WTC11 (cell line): ENCODE results near the gene ADAMTS15. TPM values are rescaled to one million over a fixed set of nuclear protein-coding genes. Genes with fewer than 3 reads are reported as not detected.
A peak's percentile ranks its signal among the peaks of the same experiment; 100 is the strongest.

ENCODE experiments used
- ATAC-seq: fragments of 200-7000 bp; cut with Tn5 transposase; 2 replicates; pipeline ENCODE4 v1.10.0; 2021; ENCODE audit warnings: mild to moderate bottlenecking, moderate library complexity
- CTCF ChIA-PET: fragments of 300-600 bp; sonication (Branson Sonifier 250); formaldehyde crosslinking; loops from one replicate; lab custom pipeline; 2021; ENCODE audit warnings: antibody characterized with exemption; lab: Charles Lee
- POLR2A ChIA-PET: fragments of 350-600 bp; sonication (Branson Sonifier 250); formaldehyde crosslinking; loops from one replicate; lab custom pipeline; 2021; ENCODE audit warnings: antibody characterized with exemption; lab: Charles Lee
- DNase-seq: peaks from one replicate; pipeline ENCODE4 v3.0.0; 2021; ENCODE audit warnings: low spot score
- H3K27ac Mint-ChIP-seq: 2 replicates; pipeline ENCODE4 v1.8.0; 2021; ENCODE audit warnings: mixed read lengths
- H3K27me3 Mint-ChIP-seq: 2 replicates; pipeline ENCODE4 v1.8.0; 2021; ENCODE audit warnings: low read depth, mild to moderate bottlenecking, moderate library complexity, mixed read lengths
- H3K36me3 Mint-ChIP-seq: 2 replicates; pipeline ENCODE4 v1.8.0; 2021; ENCODE audit warnings: mixed read lengths
- H3K4me1 Mint-ChIP-seq: 2 replicates; pipeline ENCODE4 v1.8.0; 2022; ENCODE audit warnings: mixed read lengths
- H3K4me3 Mint-ChIP-seq: 2 replicates; pipeline ENCODE4 v1.8.0; 2021; ENCODE audit warnings: mild to moderate bottlenecking, moderate library complexity, mixed read lengths
- H3K9me3 Mint-ChIP-seq: 2 replicates; pipeline ENCODE4 v1.8.0; 2021; ENCODE audit warnings: mixed read lengths
- GRHL2 ChIP-seq: fragments of 250-450 bp; sonication (Bioruptor Pico); IDR thresholded peaks from 2 replicates; pipeline ENCODE4 v1.8.0; 2022; ENCODE audit warnings: mild to moderate bottlenecking, moderate library complexity; ENCODE audit not compliant: insufficient replicate concordance, severe bottlenecking
- GTF2I ChIP-seq: fragments of 250-450 bp; sonication (Bioruptor Pico); conservative IDR thresholded peaks from 2 replicates; pipeline ENCODE4 v1.4.0; 2021; ENCODE audit warnings: mild to moderate bottlenecking
- JUN ChIP-seq: sonication (generic); formaldehyde crosslinking; IDR thresholded peaks from 2 replicates; pipeline ENCODE4 v1.8.0; 2023; ENCODE audit warnings: mild to moderate bottlenecking, missing genetic modification reagents
- NFATC4 ChIP-seq: fragments of 250-450 bp; sonication (Bioruptor Pico); IDR thresholded peaks from 2 replicates; pipeline ENCODE4 v1.9.0; 2021; ENCODE audit warnings: mild to moderate bottlenecking
- NFE2L1 ChIP-seq: sonication (generic); formaldehyde crosslinking; IDR thresholded peaks from 2 replicates; pipeline ENCODE4 v1.8.1; 2023; ENCODE audit warnings: missing genetic modification reagents
- ZNF121 ChIP-seq: sonication (generic); formaldehyde crosslinking; IDR thresholded peaks from 2 replicates; pipeline ENCODE4 v1.8.0; 2023; ENCODE audit warnings: missing genetic modification reagents
- ZNF138 ChIP-seq: sonication (generic); formaldehyde crosslinking; conservative IDR thresholded peaks from 2 replicates; pipeline ENCODE4 v1.8.1; 2022; ENCODE audit warnings: mild to moderate bottlenecking, moderate library complexity, missing genetic modification reagents
- ZNF416 ChIP-seq: fragments of 250-450 bp; sonication (Bioruptor Pico); IDR thresholded peaks from 2 replicates; pipeline ENCODE4 v1.9.0; 2021; ENCODE audit warnings: mild to moderate bottlenecking, inconsistent platforms
- total RNA-seq: library from RNA; stranded (reverse); gene quantifications from 3 replicates; pipeline ENCODE4 v1.2.3, GENCODE V29; 2021
- TF ChIP-seq, protein P1 (sequence below): sonication (generic); formaldehyde crosslinking; IDR thresholded peaks from 2 replicates; pipeline ENCODE4 v1.8.1; 2023; ENCODE audit warnings: mild to moderate bottlenecking, moderate library complexity, missing genetic modification reagents
- TF ChIP-seq, protein P2 (sequence below): fragments of 200-600 bp; IDR thresholded peaks from 2 replicates; pipeline ENCODE4 v1.8.0; 2022; ENCODE audit warnings: antibody characterized with exemption
- TF ChIP-seq, protein P3 (sequence below): sonication (generic); formaldehyde crosslinking; conservative IDR thresholded peaks from 2 replicates; pipeline ENCODE4 v1.8.1; 2022; ENCODE audit warnings: mild to moderate bottlenecking, missing genetic modification reagents
- TF ChIP-seq, protein P4 (sequence below): sonication (generic); formaldehyde crosslinking; conservative IDR thresholded peaks from 2 replicates; pipeline ENCODE4 v1.8.1; 2023; ENCODE audit warnings: mild to moderate bottlenecking, low read depth, missing genetic modification reagents, moderate library complexity
- TF ChIP-seq, protein P5 (sequence below): sonication (generic); formaldehyde crosslinking; IDR thresholded peaks from 2 replicates; pipeline ENCODE4 v1.8.1; 2022; ENCODE audit warnings: mild to moderate bottlenecking, moderate library complexity, missing genetic modification reagents
- TF ChIP-seq, protein P6 (sequence below): sonication (generic); formaldehyde crosslinking; IDR thresholded peaks from 2 replicates; pipeline ENCODE4 v1.8.1; 2023; ENCODE audit warnings: mild to moderate bottlenecking, missing genetic modification reagents, moderate library complexity
- TF ChIP-seq, protein P7 (sequence below): sonication (generic); formaldehyde crosslinking; IDR thresholded peaks from 2 replicates; pipeline ENCODE4 v1.8.1; 2023; ENCODE audit warnings: mild to moderate bottlenecking, missing genetic modification reagents, borderline replicate concordance

The ADAMTS15 gene
- total RNA-seq, 1 experiment from 2014 or later: 3.7 TPM

DNA sequence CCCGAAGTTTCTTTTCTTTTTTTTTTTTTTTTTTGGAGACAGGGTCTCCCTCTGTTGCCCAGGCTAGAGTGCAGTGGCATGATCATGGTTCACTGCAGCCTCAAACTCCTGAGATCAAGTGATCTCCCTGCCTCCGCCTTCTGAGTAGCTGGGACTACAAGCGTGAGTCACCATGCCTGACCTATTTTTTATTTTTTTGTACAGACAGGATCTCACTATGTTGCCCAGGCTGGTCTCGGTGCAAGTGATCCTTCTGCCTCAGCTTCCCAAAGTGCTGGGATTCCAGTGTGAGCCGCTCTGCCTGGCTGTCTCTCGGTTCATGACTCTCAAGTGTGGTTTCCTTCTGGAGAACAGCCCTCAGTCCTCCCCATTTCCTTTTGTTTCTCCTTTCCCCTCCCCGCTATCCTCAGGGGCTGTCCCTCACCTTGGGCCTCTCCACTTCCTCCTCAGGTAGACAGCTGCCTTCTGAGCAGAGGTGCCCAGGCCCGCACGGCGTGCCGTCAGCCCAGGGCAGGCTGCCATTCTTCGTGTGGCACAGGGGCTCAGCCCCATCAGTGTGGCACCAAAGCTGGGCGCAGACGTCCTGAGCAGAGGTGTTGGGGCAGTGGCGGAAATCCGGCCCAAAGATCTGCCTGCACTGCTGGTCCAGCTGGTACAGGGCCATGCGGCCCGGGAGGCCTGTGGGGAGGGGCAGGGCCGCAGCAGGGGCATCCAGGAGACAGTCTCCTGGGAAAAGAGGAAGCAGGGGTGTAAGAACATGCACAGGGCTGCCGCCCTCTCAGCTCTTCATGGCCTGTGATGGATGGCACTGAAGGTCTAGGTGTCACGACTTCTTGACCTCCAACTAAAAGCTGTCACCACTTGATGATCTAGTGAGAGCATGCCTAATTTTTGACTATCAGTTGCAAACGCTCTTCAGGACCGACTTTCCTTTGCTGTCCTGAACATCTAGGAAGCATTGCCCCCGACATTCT, 34.1 kb upstream of the ADAMTS15 start:
- no peaks in the 10 kb centered on the region for H3K9me3 Mint-ChIP-seq
- H3K27me3 Mint-ChIP-seq: no peaks in the 10 kb centered on the region
- TF ChIP-seq, protein P1, sequence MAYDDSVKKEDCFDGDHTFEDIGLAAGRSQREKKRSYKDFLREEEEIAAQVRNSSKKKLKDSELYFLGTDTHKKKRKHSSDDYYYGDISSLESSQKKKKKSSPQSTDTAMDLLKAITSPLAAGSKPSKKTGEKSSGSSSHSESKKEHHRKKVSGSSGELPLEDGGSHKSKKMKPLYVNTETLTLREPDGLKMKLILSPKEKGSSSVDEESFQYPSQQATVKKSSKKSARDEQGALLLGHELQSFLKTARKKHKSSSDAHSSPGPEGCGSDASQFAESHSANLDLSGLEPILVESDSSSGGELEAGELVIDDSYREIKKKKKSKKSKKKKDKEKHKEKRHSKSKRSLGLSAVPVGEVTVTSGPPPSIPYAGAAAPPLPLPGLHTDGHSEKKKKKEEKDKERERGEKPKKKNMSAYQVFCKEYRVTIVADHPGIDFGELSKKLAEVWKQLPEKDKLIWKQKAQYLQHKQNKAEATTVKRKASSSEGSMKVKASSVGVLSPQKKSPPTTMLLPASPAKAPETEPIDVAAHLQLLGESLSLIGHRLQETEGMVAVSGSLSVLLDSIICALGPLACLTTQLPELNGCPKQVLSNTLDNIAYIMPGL (CRISPR knock-in tag): no peak
- peak; percentile 87 for TF ChIP-seq ZNF121
- peaks cover 29% of the 10 kb centered on the region for H3K4me1 Mint-ChIP-seq
- H3K36me3 Mint-ChIP-seq: peaks cover 3% of the 10 kb centered on the region; the same call in 1 of the 2 replicates
- ChIA-PET CTCF (interaction anchor here (1.0 to 1.9 kb wide), 2 partner anchors 10 to 21 kb away, joined by 3 to 6 read pairs; no protein-coding TSS in a partner anchor), POLR2A (no interaction called here)
- no peak overlapping the region for H3K27ac Mint-ChIP-seq
- DNase-seq (no peak), ATAC-seq (no peak)
- H3K4me3 Mint-ChIP-seq: no peak overlapping the region

DNA sequence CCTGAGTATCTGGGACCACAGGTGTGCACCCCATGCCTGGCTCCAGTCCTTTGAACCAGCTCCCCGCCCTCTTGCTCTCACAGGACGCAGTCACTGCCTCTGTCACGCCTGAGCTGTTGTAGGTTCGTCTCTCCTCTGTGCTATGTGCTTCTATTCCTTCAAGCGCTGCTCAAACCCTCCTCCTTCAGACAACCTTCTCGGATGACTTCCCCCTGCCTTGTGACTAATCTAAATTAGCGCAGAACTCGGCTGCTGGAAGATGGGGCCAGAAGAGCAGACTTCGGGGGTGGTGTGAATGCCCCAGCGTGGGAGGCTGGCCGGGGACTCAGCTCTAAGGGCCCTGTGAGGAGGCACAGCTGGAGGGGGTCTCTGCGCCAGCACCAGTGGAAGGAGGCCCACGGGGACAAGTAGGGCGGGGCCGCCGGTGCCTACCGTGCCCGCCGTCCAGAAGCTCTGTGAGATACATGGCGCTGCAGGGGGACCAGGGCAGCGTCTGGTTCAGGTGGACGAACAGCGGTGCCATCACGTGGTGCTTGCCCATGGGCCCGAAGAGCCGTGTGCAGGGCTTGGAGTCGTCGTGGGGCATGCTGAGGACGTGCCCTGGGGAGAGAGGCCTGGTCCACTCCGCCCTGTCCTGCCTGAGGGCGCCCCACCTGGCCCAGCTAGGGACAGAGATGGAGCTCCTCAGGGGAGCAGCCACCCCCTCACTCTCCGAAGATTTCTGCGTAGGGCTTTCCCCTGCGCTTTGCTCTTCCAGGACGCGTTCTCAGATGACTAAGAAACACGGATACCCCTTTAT, 32.5 kb upstream of the ADAMTS15 start:
- H3K36me3 Mint-ChIP-seq: peaks cover 7% of the 10 kb centered on the region
- ATAC-seq: peak; percentile 55
- no peak for DNase-seq
- H3K9me3 Mint-ChIP-seq: peaks cover 2% of the 10 kb centered on the region; the same call in 1 of the 2 replicates
- 0 out of 2 replicates have a peak overlapping the region, but pooled peaks have one; percentile 63 for H3K27ac Mint-ChIP-seq
- peaks cover 2% of the 10 kb centered on the region; the same call in 1 of the 2 replicates for H3K27me3 Mint-ChIP-seq
- POLR2A ChIA-PET: interaction anchor here (0.5 kb wide), 1 partner anchor 191 kb away, joined by 3 read pairs; no protein-coding TSS in a partner anchor
- no peak overlapping the region for H3K4me3 Mint-ChIP-seq
- H3K4me1 Mint-ChIP-seq: peaks cover 32% of the 10 kb centered on the region
- CTCF ChIA-PET: interaction anchor here (0.6 to 1.3 kb wide), 4 partner anchors 9 to 45 kb away, joined by 3 to 5 read pairs (median 4); no protein-coding TSS in a partner anchor
- TF ChIP-seq ZNF416: no peak

DNA sequence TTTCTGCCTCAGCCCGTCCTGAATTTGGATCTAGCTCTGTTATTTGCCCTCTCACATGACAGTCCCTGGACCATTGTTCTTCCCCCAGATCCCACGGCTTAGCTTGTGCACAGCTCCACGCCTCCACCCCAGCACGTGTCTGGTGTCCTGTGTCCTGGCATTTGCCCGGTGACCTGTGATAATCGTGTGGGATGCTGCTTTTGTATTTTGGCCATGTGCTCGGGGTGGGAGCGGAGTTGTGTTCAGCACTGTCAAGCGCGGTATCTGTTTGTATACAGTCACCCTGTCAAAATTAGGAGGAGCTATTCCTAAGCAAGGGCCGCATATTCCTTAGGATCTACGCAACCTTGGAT, 31.9 kb upstream of the ADAMTS15 start:
- ATAC-seq (no peak), DNase-seq (no peak)
- POLR2A ChIA-PET: no interaction called here
- Mint-ChIP-seq H3K9me3 (peaks cover 3% of the 10 kb centered on the region; the same call in 1 of the 2 replicates), H3K4me1 (peaks cover 32% of the 10 kb centered on the region), H3K27me3 (peaks cover 2% of the 10 kb centered on the region; the same call in 1 of the 2 replicates), H3K36me3 (peaks cover 8% of the 10 kb centered on the region), H3K27ac (no peak overlapping the region), H3K4me3 (no peak overlapping the region)
- CTCF ChIA-PET: interaction anchor here (0.6 to 1.3 kb wide), 4 partner anchors 8 to 45 kb away, joined by 3 to 5 read pairs (median 4); no protein-coding TSS in a partner anchor
- TF ChIP-seq ZNF138 (no peak), NFE2L1 (no peak), JUN (CRISPR knock-in tag) (no peak), ZNF121 (no peak), GRHL2 (no peak), GTF2I (CRISPR knock-in tag) (no peak), NFATC4 (CRISPR knock-in tag) (no peak)
- TF ChIP-seq, protein P2, sequence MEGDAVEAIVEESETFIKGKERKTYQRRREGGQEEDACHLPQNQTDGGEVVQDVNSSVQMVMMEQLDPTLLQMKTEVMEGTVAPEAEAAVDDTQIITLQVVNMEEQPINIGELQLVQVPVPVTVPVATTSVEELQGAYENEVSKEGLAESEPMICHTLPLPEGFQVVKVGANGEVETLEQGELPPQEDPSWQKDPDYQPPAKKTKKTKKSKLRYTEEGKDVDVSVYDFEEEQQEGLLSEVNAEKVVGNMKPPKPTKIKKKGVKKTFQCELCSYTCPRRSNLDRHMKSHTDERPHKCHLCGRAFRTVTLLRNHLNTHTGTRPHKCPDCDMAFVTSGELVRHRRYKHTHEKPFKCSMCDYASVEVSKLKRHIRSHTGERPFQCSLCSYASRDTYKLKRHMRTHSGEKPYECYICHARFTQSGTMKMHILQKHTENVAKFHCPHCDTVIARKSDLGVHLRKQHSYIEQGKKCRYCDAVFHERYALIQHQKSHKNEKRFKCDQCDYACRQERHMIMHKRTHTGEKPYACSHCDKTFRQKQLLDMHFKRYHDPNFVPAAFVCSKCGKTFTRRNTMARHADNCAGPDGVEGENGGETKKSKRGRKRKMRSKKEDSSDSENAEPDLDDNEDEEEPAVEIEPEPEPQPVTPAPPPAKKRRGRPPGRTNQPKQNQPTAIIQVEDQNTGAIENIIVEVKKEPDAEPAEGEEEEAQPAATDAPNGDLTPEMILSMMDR: no peak
- TF ChIP-seq, protein P3, sequence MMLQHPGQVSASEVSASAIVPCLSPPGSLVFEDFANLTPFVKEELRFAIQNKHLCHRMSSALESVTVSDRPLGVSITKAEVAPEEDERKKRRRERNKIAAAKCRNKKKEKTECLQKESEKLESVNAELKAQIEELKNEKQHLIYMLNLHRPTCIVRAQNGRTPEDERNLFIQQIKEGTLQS (CRISPR knock-in tag): no peak
- TF ChIP-seq, protein P4, sequence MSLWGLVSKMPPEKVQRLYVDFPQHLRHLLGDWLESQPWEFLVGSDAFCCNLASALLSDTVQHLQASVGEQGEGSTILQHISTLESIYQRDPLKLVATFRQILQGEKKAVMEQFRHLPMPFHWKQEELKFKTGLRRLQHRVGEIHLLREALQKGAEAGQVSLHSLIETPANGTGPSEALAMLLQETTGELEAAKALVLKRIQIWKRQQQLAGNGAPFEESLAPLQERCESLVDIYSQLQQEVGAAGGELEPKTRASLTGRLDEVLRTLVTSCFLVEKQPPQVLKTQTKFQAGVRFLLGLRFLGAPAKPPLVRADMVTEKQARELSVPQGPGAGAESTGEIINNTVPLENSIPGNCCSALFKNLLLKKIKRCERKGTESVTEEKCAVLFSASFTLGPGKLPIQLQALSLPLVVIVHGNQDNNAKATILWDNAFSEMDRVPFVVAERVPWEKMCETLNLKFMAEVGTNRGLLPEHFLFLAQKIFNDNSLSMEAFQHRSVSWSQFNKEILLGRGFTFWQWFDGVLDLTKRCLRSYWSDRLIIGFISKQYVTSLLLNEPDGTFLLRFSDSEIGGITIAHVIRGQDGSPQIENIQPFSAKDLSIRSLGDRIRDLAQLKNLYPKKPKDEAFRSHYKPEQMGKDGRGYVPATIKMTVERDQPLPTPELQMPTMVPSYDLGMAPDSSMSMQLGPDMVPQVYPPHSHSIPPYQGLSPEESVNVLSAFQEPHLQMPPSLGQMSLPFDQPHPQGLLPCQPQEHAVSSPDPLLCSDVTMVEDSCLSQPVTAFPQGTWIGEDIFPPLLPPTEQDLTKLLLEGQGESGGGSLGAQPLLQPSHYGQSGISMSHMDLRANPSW (CRISPR knock-in tag): no peak
- TF ChIP-seq, protein P5, sequence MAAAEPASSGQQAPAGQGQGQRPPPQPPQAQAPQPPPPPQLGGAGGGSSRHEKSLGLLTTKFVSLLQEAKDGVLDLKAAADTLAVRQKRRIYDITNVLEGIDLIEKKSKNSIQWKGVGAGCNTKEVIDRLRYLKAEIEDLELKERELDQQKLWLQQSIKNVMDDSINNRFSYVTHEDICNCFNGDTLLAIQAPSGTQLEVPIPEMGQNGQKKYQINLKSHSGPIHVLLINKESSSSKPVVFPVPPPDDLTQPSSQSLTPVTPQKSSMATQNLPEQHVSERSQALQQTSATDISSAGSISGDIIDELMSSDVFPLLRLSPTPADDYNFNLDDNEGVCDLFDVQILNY (CRISPR knock-in tag): no peak
- TF ChIP-seq, protein P6, sequence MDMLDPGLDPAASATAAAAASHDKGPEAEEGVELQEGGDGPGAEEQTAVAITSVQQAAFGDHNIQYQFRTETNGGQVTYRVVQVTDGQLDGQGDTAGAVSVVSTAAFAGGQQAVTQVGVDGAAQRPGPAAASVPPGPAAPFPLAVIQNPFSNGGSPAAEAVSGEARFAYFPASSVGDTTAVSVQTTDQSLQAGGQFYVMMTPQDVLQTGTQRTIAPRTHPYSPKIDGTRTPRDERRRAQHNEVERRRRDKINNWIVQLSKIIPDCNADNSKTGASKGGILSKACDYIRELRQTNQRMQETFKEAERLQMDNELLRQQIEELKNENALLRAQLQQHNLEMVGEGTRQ: no peak
- TF ChIP-seq, protein P7, sequence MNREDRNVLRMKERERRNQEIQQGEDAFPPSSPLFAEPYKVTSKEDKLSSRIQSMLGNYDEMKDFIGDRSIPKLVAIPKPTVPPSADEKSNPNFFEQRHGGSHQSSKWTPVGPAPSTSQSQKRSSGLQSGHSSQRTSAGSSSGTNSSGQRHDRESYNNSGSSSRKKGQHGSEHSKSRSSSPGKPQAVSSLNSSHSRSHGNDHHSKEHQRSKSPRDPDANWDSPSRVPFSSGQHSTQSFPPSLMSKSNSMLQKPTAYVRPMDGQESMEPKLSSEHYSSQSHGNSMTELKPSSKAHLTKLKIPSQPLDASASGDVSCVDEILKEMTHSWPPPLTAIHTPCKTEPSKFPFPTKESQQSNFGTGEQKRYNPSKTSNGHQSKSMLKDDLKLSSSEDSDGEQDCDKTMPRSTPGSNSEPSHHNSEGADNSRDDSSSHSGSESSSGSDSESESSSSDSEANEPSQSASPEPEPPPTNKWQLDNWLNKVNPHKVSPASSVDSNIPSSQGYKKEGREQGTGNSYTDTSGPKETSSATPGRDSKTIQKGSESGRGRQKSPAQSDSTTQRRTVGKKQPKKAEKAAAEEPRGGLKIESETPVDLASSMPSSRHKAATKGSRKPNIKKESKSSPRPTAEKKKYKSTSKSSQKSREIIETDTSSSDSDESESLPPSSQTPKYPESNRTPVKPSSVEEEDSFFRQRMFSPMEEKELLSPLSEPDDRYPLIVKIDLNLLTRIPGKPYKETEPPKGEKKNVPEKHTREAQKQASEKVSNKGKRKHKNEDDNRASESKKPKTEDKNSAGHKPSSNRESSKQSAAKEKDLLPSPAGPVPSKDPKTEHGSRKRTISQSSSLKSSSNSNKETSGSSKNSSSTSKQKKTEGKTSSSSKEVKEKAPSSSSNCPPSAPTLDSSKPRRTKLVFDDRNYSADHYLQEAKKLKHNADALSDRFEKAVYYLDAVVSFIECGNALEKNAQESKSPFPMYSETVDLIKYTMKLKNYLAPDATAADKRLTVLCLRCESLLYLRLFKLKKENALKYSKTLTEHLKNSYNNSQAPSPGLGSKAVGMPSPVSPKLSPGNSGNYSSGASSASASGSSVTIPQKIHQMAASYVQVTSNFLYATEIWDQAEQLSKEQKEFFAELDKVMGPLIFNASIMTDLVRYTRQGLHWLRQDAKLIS (CRISPR knock-in tag): no peak
